Measurements from ENCODE around the gene NTN1.
A peak's percentile ranks its signal among the peaks of the same experiment; 100 is the strongest.

Gene NTN1

DNA sequence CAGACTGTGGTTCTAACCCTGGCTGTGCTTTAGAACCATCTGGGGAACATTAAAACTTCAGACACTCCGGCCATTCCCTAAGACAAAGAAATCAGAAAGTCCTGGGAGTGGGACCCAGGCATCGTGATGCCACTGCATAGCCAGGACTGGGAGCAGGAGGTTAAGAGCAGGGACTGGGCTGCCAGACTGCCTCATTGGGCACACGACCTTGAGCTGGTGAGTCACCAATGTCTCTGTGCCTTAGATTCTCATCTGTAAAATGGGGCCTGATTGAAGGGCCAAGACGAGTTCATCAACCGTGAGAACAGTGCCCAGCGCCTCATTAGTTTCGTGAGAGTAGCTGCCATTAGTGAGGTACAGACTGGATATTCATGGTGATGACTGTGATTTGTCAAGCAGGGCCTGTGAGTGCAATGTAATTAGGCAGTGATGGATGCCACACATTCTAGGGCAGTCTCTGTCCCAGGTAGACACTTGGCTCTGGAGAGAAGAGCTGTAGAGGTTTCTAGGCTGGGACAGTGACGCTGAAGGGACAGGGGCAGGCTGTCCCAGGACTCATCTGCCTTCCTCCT lies 196.8 kb downstream of the NTN1 start:
- no peak for DNase-seq (ENCODE audit: low read depth)

DNA sequence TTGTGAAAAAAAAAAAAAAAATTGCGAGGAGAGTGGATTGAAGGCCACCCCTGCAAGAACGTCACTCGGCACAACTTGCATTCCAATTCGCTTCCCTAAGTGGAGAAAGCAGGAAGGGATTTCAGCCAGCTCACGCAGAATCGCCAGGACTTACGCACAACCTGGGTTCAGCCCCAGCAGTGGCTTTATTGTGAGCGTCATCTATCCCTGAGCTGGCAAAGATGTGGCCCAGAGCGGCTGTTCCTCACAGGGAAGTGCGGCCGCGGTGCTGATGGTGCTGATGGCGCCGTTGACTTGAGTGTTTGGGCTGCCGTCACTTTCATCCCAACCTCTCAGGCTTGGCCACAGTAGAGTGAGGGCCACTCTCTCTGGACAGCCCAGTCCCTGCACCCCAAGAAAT lies 197.6 kb downstream of the NTN1 start:
- DNase-seq (ENCODE audit: low read depth): no peak

DNA sequence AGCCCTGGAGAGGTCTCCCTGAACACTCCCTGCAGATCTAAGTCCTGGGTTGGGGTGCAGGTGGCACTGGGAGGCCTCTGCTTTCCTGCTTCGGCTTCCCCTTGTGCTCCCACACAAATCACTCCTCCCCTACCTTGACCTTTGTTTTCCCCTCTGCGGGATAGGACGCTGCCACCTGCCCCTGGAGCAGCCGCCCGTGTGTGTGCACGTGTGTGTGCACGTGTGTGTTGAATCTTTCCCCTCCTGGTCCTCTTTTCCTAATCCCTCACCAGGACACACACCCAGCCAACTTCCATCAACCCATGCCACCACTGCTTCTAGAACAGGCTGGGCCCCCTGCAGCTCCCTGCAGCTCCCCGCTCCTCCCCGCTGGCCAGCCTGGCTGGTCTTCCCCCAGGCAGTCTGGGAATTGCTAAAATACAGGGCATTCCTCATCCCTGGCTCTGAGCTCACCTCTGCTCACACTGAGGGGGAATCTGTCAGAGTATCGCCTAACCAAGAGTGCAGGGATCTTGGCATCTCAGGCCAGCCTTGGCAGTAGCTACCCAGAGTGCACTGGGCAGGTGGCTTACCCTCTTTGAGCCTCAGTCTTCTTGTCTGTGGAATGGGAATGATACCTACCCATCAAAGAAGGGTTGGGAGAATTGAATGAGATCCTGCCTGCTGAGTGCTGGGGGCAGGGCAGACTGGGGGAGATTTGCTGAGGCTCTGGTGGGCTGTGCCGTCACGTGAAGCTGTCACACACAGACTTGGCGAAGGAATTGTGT lies 198.5 kb downstream of the NTN1 start:
- DNase-seq (ENCODE audit: low read depth): no peak

DNA sequence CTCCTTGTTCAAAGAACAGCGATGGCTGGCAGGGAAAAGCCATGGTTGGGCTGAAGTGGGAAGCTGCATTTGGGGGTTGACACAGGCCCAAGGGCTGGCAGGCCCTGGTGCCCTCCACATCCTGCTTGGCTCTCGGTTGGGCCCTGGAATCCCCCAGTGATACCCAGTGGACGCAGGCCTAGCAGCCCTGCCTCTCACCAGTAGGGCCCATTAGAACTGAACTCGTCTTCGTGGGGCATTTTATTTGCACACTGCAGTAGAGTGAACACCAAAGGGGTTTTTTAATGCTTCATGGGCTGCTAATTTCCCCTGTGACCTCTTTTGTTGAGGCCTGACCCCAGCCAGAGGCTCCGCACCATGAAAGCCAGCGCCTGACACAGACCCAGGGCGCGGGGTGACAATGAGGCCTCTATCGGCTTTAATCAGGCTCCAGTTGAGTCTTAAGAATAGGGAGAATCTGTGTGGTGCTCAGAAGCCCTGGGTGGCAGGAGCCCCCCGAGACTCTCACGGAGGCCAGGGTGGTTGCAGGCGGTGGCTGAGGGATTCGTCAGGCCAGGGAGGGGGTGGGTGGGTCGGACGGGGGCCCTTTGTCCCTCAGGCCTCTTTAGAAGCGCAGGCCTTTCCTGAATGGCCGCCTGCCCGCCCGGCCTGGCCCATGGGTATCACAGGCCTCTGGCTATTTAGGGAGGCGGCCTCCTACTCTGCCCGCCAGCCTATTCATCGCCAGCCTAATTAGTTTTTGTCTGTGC lies 199.3 kb downstream of the NTN1 start:
- no peak for DNase-seq (ENCODE audit: low read depth)

DNA sequence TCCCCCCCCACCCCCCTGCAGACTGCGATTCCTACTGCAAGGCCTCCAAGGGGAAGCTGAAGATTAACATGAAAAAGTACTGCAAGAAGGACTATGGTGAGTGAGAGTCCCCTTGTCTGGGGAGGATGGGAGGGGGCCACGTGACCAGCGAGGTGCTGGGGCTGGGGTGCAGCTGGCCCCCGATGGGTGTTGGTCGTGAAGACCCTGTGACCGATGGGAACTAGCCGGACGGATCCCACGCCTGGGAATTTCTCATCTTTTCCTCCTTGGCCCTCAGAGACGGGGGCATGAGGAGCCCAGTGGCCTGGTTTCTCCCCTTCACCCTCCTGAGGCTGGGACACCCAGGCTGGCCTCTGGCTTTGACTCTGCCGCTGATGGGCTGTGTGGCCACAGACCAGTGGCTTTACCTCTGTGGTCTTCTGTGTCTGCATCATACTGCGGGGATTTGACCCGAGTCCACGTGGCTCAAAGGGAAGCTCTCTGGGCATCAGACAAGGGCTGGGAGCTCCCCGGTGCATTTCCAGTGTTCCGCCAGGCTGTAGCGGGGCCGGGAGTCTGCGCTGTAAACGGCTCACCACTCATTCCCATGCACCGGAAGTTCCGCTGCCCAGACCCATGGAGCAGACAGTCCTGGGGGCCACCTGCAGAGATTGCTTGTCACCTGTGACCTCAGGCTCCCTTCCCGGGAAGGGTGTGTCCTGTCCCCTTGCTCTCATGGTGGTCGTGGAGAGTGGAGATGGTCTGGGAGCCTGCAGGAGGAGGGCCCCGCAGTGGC lies 200.0 kb downstream of the NTN1 start:
- DNase-seq (ENCODE audit: low read depth): no peak

DNA sequence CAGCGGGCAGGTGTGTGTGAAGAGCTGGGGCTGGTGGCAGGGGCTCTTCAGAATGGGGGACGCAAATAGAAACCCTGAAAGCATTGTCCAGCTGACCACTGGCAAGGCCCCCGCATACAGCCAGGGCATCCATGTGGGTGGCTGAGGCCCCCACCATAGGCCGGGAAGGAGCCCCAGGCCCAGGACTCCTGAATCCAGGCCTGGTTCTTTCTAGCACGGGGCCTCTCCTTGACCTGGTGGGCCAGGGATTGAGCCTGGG lies 200.5 kb downstream of the NTN1 start:
- DNase-seq (ENCODE audit: low read depth): no peak

DNA sequence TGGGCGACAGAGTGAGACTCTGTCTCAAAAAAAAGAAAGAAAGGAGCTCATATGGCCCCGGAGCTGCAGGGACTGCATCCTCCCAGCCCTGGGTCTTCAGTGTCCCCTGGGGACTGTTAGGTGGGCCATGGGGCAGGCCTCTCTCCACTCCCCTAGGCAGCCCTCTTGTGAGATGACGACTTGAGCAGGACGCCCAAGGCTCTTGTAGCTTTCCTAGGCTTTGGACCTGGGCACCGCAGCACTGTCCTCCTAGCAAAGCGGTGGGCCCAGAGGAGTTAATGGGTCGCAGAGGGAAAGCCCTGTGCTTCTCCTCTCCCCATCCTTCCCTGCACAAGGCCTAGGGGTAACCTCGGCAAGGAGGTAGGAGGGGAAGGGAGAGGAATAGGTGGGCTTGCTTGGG lies 202.2 kb downstream of the NTN1 start:
- DNase-seq (ENCODE audit: low read depth): no peak

DNA sequence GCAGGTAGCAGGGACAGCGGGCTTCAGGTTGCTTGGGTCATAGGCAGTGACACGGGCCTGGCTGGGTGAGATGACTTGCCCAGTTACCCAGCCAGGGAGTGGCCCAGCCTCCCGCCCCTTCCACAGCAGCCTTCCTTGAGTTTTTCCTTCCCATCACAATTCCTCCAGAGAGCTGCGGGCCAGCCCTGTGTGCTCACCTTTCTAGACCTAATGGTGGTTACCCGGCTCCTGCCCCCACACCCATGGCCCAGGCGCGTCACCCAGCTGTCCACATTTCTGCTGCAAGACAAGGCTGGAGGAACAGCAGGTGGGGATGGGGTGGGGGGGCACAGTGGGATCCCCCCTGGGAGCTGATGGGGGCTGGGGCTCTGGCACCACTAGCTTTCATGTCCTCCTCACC lies 203.2 kb downstream of the NTN1 start:
- no peak for DNase-seq (ENCODE audit: low read depth)

DNA sequence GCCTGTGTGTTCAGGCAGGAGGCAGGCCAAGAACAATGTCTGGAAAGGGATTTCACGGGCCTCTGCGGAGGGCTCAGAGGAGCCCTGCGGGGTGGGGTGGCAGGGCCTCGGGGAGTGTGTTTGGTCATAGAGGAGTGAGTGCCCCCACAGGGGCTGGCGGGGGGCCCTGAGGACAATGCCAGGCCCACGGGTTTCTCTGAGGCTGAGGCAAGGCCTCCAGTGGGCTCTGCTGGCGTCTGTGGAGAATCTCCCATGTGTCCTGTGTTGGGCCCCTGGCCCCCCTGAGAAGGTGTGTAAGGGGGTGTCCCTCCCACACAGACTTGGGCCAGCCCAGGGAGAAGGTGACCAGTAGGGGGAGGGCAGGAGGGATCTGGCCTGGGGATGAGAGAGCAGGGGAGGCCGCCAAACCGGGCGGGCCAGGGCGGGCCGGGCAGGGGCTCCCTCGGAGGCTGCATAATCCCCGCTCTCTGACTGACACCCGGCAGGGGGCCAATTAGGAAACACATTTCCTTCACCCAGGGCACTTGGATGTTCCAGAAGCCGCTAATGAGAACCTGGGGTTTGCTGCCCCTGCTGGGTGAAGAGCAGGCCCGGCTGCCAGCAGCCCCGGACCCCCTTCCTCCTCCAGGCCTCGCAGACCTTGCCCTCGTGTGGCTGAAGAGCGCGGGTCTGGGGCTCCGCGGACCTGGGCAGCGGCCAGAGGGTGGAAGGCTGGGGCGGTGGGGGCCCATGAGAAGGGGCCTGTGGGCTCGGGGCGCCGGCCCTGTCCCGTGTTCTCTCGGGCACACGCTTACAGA lies 204.2 kb downstream of the NTN1 start:
- no peak for DNase-seq (ENCODE audit: low read depth)

DNA sequence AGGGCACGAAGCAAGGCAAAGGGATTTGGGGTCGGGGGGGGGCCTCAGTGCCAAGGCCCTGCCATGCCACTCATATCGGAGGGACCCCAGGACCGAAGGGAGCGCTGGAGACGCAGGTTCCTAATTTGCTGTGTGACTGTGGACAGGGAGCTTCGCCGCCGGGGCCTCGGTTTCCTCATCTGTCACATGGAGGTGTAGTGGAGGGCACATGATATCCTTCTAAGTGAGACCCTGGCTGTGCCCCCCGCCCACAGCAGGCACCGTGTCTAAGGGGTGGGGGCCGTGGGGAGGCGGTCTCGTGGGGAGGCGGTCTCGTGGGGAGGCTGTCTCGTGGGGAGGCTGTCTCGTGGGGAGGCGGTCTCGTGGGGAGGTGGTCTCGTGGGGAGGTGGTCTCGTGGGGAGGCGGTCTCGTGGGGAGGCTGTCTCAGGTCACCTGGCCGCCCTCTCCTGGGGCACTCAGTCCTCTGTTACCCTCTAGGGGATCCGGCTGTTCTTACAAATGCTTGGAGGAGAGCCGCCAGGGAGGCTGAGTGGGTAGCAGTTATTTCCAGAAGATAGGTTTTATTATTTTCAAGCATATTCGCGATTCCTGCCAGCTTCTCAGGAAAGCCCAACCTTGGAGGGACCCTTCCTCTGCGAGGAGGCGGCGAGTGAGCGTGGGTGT lies 205.0 kb downstream of the NTN1 start:
- no peak for DNase-seq (ENCODE audit: low read depth)

DNA sequence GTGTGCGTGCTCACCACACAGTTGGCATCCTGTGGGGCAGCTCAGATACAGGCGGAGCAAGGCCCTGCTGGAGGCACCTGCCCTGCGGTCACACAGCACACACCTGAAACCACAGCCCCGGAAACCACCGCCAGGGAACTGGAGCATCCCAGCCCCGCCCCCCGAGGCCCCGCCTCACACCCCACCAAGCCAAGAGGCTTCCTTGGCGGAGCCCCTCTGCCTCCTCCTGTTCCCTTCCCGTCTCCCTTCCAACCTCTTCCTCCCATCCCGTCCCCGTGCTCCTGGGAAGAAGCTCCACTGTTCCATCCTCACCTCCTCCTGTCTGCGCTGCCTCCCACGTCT lies 205.5 kb downstream of the NTN1 start:
- no peak for DNase-seq (ENCODE audit: low read depth)

DNA sequence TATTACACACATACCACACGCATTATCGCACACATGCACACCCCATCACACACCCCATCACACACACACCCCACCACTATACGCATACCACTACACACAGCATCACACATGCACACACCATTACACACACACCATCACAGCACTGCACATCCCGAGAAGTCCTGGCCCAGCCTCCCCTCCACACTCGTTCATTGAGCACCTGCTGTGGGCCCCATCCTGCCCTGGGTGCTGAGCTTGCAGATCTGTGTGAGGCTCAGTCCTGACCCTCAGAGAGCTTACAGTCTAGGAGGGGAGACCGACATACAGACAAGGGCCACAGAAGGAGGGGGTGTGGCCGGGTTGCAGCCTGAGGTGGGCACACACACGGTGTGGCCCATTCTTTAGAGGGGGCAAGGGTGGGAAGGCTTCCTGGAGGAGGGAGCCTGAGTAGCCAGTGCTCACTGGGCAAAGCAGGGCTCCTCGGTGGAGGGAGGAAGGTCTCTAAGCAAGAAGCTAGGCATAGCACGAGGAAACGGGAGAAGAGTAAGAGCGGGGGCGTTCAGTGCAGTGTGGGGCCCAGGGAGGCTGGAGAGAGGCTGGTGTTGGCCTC lies 206.6 kb downstream of the NTN1 start:
- DNase-seq (ENCODE audit: low read depth): no peak

DNA sequence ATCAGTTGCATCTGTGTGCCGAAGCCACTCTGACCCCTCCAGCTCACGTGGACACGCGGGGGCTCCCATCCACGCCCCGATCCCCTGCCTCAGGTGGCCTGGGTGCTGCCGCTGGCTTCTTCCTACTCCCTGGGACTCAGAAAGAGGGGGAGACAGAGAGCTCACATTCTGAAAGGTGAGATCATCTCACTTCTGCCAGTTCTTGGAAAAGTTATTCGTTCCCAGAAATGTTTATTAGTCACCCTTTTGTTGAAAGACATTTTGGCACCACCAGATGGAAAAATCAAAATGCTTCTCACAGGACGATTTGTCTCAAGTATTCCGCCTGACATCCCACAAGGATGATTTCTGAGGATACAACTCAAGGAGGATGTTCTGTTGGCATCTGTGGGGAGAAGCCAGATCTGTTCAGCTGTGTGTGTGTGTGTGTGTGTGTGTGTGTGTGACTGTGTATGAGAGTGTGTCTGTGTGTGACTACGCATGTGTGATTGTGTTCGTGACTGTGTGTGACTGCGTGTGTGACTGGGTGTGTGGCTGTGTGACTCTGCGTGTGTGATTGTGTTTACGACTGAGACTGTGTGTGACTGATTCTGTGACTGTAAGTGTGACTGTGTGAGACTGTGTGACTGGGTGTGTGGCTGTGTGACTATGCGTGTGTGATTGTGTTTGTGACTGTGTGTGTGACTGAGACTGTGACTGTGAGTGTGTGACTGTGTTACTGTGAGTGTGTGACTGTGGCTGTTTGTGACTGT lies 207.3 kb downstream of the NTN1 start:
- DNase-seq (ENCODE audit: low read depth): peak; percentile 92

DNA sequence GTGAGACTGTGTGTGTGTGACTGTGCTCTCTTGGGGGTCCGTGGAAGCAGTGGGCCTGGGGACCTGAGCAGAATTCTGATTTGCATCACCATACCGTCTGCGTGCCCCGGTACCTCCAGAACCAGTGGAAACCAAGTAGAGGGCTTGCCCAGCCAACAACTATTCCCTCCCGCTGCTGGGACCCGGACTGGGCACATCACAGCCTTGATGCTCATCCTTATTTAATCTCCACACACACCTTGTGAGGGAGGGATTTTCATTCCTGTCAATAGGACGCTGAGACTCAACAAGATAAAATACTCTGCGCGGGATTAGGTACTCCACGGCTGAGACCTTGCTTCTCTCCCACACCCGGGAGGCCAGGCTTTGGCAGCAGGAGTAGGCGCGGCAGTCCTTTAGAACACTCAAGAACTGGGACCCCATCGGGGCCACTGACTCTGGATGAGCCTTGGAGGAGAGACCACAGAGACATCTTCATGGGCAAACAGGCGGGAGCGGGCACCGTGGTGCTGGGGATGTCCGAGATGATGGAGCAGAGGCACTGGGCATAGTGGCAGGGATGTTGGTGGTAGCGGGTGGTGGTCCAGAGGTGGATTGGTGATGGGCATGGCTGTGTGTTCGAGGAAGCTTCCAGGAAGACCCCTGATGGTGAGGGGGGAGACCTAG lies 208.0 kb downstream of the NTN1 start:
- DNase-seq (ENCODE audit: low read depth): no peak

DNA sequence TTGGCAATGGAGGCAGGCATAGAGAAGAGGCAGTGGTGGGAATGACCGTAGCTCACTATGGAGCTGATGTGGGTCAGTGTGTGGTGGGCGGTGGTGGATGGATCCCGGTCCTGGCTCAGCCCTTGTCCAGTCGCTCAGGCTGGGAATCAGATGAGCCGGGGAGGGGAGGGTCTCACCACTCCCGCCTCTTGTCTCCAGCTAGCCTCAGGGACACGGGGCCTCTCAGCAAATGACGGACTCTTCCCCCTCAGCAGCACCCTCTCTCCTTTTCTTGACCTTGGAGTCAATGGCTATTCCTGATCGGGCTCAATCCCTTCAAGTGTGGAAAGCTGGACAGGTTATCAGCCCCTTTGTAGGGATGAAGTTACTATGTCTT lies 208.5 kb downstream of the NTN1 start:
- DNase-seq (ENCODE audit: low read depth): no peak

DNA sequence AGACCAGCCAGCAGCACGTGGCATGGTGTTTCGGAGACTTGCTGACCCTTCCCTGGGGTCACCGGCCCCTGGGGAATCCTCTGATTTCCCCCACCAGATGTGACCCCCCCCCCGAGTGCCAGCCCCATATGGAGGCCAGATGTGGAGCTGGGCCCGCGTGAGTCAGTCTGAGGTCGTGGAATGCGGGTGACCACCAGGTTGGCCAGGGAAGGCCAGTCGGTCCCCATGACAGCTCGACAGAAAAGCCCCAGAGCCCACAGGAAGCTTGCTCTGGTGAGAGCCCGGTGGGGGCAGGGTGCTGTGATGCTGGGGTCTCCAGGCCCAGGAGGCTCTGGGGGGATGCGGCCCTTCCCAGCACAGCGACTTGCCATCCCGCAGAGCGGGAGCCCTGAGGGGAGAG lies 209.0 kb downstream of the NTN1 start:
- no peak for DNase-seq (ENCODE audit: low read depth)

DNA sequence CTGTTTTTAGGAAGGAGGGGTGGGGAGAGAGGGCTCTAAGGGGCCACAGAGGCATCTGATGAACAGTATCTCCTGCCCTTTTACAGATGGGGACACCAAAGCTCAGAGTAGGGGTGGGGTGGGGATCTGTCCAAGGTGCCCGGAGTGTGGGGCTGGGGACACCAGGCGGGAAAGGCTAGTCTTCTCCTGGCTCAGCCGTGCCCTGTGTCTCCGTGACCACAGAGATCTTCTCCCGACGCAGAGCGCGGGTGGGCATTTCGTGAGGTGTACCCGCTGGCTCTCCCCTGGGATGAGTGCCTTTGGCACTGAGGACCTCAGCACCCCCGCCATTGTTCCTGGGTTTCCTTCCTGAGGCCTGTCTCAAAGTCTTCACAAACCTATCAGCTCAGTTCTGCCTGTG lies 209.6 kb downstream of the NTN1 start:
- DNase-seq (ENCODE audit: low read depth): no peak

DNA sequence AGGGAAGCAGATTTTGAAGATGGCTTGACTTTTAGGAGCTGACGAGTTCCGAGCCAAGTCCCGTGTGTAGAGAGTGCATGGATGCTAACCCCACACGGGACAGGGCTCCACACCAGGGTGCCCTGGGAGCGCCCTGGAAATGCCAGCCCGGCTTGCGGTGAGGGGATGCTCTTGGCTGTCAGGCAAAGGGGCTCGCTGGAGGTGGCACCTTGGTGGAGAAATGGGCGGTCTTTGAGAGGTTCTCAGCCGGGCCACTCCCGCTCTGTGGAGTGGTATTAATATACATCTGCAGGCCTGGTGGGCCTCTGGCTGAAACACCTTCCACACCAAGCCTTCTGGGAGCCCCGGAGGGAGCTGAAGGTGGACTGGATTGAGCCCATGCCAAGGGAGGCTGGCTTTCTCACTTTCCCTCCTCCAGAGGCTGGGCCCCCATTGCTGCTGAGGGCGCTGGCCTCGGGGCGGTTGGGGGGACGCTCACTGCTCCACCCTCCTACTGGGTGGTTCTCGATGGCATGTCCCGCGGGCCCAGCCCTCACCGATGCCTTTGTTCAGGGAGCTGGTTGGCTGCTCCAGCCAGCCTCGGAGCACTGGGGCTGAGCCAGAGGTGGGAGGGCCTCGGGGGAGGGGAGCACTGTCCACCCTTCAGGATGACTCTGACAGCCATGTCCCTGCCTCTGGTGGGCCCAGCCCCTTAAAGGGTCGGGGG lies 210.3 kb downstream of the NTN1 start:
- DNase-seq (ENCODE audit: low read depth): no peak

DNA sequence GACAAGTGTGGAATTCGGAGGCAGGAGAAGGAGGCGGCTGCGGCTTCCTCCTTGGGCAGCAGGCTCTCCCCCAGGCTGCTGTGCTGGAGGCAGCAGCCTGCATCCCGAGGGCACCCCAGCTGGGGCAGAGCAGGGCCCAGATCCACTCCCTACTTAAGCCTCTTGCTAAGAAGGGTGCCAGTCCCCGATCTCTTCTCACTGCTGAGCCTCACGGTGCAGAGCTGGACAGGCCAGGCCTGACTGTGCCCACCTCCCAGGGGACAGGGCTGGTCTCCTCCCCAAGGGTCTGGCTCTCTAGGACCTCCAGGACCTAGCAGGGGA lies 210.8 kb downstream of the NTN1 start:
- DNase-seq (ENCODE audit: low read depth): no peak

All from GM04503 (cell line).